ENCODE measurements around the gene ALX4. TPM values are rescaled to one million over a fixed set of nuclear protein-coding genes. Genes with fewer than 3 reads are reported as not detected.

Gene ALX4
- total and polyA plus RNA-seq, 9 of the 15 experiments (the other 6 are each of a cell fraction or from before 2014, with no cell fraction given), result 0.07 to 1.2 (median 0.33) TPM

GRCh38 chr11:44327730-44328129, 17.8 kb upstream of the ALX4 start:
- H3K9me1 ChIP-seq (ENCODE audit: control insufficient read depth, insufficient read depth, low read length), result no peaks in the 10 kb centered on the region
- H3K4me3 ChIP-seq, result no peak overlapping the region
- CTCF ChIA-PET (ENCODE audit: low intra/inter-chr PET ratio), result no interaction called here
- TF ChIP-seq LARP7 (IDR thresholded peaks at IDR 0.05) (no peak), CTCF (IDR thresholded peaks at IDR 0.05 in 2 of 3, conservative IDR thresholded peaks at IDR 0.05 in 1 of 3; ENCODE audit: insufficient read depth in 2 of 3, low read depth in 1 of 3, low read length in 3 of 3) (peak in 2 of 3 experiments; percentile 18 to 32; a peak in 2 of 6 replicates), ZNF316 (IDR thresholded peaks at IDR 0.05) (0 out of 2 replicates have a peak, but pooled peaks have one; percentile 41)
- H3K79me2 ChIP-seq (ENCODE audit: control insufficient read depth, insufficient read depth, low read length), result no peaks in the 10 kb centered on the region
- no peaks in the 10 kb centered on the region for H4K20me1 ChIP-seq (replicated peaks; ENCODE audit: control insufficient read depth, insufficient read depth, low read length)
- H3K4me2 ChIP-seq (ENCODE audit: insufficient read depth, low read length), result no peak overlapping the region
- 50% methylated on average over 10 of the region's 10 CpGs for WGBS (ENCODE audit: insufficient coverage, low coverage, missing lambda C conversion rate)
- no TSS peak for BruUV-seq (replicated peaks)
- POLR2A ChIA-PET, result no interaction called here
- peak overlapping the region; percentile 11; the same call in 1 of the 2 replicates for H2AFZ ChIP-seq (ENCODE audit: low read depth, low read length)
- H3K27ac ChIP-seq (ENCODE audit: extremely low read depth, low read depth, low read length), result no peak overlapping the region
- no peak overlapping the region for H3K9ac ChIP-seq (ENCODE audit: insufficient read depth in 1 of 2, low read depth in 2 of 2, low read length in 2 of 2)
- DNase-seq (ENCODE audit: extremely low read depth in 1 of 4, low spot score in 3 of 4) (no peak), FAIRE-seq (no peak), ATAC-seq (no peak)
- no peaks in the 10 kb centered on the region; a peak in 1 of 5 replicates for H3K27me3 ChIP-seq (ENCODE audit: control insufficient read depth in 2 of 2, insufficient read depth in 2 of 2, low read length in 2 of 2)
- in situ Hi-C loops (cut with MboI), result no loop called here
- H3K36me3 ChIP-seq (ENCODE audit: control insufficient read depth, insufficient read depth, low read length), result no peaks in the 10 kb centered on the region
- H3K4me1 ChIP-seq (replicated peaks in 1 of 2; ENCODE audit: control insufficient read depth in 2 of 2, insufficient read depth in 2 of 2, low read length in 2 of 2), result peaks cover 18 to 25% of the 10 kb centered on the region in 2 experiments
- no peaks in the 10 kb centered on the region for H3K9me3 ChIP-seq (replicated peaks; ENCODE audit: control insufficient read depth, insufficient read depth, low read depth, low read length)
- intact Hi-C loops (cut with micrococcal nuclease), result loop anchor here (2.0 kb wide), 1 partner anchor 195 kb away; no protein-coding TSS in a partner anchor
